Measurements from ENCODE around the gene RPL35. TPM values are rescaled to one million over a fixed set of nuclear protein-coding genes. Genes with fewer than 3 reads are reported as not detected.
A peak's percentile ranks its signal among the peaks of the same experiment; 100 is the strongest.

The RPL35 gene
- total RNA-seq, 4 donors from 2014 or later = 913 to 5,275 (median 2,170) TPM

- Histone ChIP-seq H3K4me3 (no peak overlapping the region), H3K4me1 (no peaks in the 10 kb centered on the region), H3K36me3 (no peaks in the 10 kb centered on the region), H3K27ac (no peak overlapping the region), H3K27me3 (no peaks in the 10 kb centered on the region), H3K9me3 (no peaks in the 10 kb centered on the region)
- intact Hi-C loops (cut with DNase I; ENCODE audit: low total_unique reads) = no loop called here
- DNase-seq = no peak
- TF ChIP-seq CTCF (IDR thresholded peaks at IDR 0.05) (no peak), POLR2A (IDR thresholded peaks at IDR 0.05) (no peak)
Observed at GRCh38 chr9:124897570-124898460, 36.1 kb upstream of the RPL35 start.

- TF ChIP-seq CTCF (IDR thresholded peaks at IDR 0.05) (peak in 2 of 4 experiments; percentile 16), POLR2A (IDR thresholded peaks at IDR 0.05) (no peak)
- Histone ChIP-seq H3K27me3 (no peaks in the 10 kb centered on the region), H3K36me3 (no peaks in the 10 kb centered on the region), H3K4me1 (no peaks in the 10 kb centered on the region), H3K9me3 (no peaks in the 10 kb centered on the region), H3K4me3 (no peak overlapping the region), H3K27ac (no peak overlapping the region)
- intact Hi-C loops (cut with DNase I; ENCODE audit: low total_unique reads) = no loop called here
- DNase-seq = no peak
Observed at GRCh38 chr9:124894741-124895170, 33.0 kb upstream of the RPL35 start.

GRCh38 chr9:124894035-124894740 is 32.4 kb upstream of the RPL35 start:
- H3K9me3 ChIP-seq = no peaks in the 10 kb centered on the region
- no peak for DNase-seq
- no peaks in the 10 kb centered on the region for H3K27me3 ChIP-seq
- no peaks in the 10 kb centered on the region for H3K36me3 ChIP-seq
- TF ChIP-seq POLR2A (IDR thresholded peaks at IDR 0.05) (no peak), CTCF (IDR thresholded peaks at IDR 0.05) (no peak)
- H3K4me1 ChIP-seq = no peaks in the 10 kb centered on the region
- intact Hi-C loops (cut with DNase I; ENCODE audit: low total_unique reads) = no loop called here
- no peak overlapping the region for H3K27ac ChIP-seq
- no peak overlapping the region for H3K4me3 ChIP-seq

- Histone ChIP-seq H3K9me3 (no peaks in the 10 kb centered on the region), H3K4me1 (no peaks in the 10 kb centered on the region), H3K27me3 (no peaks in the 10 kb centered on the region), H3K4me3 (no peak overlapping the region), H3K27ac (no peak overlapping the region), H3K36me3 (no peaks in the 10 kb centered on the region)
- no peak for DNase-seq
- TF ChIP-seq CTCF (IDR thresholded peaks at IDR 0.05) (no peak), POLR2A (IDR thresholded peaks at IDR 0.05) (no peak)
- intact Hi-C loops (cut with DNase I; ENCODE audit: low total_unique reads) = no loop called here
Observed at GRCh38 chr9:124890179-124890578, 28.4 kb upstream of the RPL35 start.

- no peaks in the 10 kb centered on the region for H3K4me1 ChIP-seq
- no peak for DNase-seq
- no peaks in the 10 kb centered on the region for H3K27me3 ChIP-seq
- no peaks in the 10 kb centered on the region for H3K36me3 ChIP-seq
- no peak overlapping the region for H3K4me3 ChIP-seq
- intact Hi-C loops (cut with DNase I; ENCODE audit: low total_unique reads) = no loop called here
- no peak for TF ChIP-seq CTCF (IDR thresholded peaks at IDR 0.05)
- TF ChIP-seq POLR2A (IDR thresholded peaks at IDR 0.05) = no peak
- no peaks in the 10 kb centered on the region for H3K9me3 ChIP-seq
- no peak overlapping the region for H3K27ac ChIP-seq
Observed at GRCh38 chr9:124889006-124889405, 27.2 kb upstream of the RPL35 start.
